Mesothelial cell of epicardium (in vitro differentiated cells): ENCODE measurements around the gene RBM26. TPM values are rescaled to one million over a fixed set of nuclear protein-coding genes. Genes with fewer than 3 reads are reported as not detected.

Experiments
- DNase-seq, 2 experiments: peaks; one replicate each; pipeline ENCODE4 v3.0.0; 2021; ENCODE audit warnings: low spot score in 2 of 2; ENCODE audit not compliant: unreplicated experiment in 2 of 2
- H3K27ac Mint-ChIP-seq: 2 replicates; pipeline ENCODE4 v1.8.0; 2021; ENCODE audit warnings: mixed read lengths
- H3K27me3 Mint-ChIP-seq: 2 replicates; pipeline ENCODE4 v1.8.0; 2021; ENCODE audit warnings: low read depth, mixed read lengths
- H3K36me3 Mint-ChIP-seq: 2 replicates; pipeline ENCODE4 v1.8.0; 2021; ENCODE audit warnings: mixed read lengths
- H3K4me1 Mint-ChIP-seq: 2 replicates; pipeline ENCODE4 v1.8.0; 2021; ENCODE audit warnings: mixed read lengths
- H3K4me3 Mint-ChIP-seq: 2 replicates; pipeline ENCODE4 v1.8.0; 2021; ENCODE audit warnings: mild to moderate bottlenecking, moderate library complexity, mixed read lengths
- H3K9me3 Mint-ChIP-seq: 2 replicates; pipeline ENCODE4 v1.8.0; 2021; ENCODE audit warnings: mixed read lengths
- total RNA-seq: library from RNA; stranded (reverse); gene quantifications from 3 replicates; pipeline ENCODE4 v1.2.1, GENCODE V29; 2021
- TF ChIP-seq, protein P1 (sequence below): fragments of 200-600 bp; sonication (generic); IDR thresholded peaks from one replicate; pipeline ENCODE4 v1.5.0; 2021; ENCODE audit warnings: antibody characterized with exemption; ENCODE audit not compliant: unreplicated experiment

RBM26 gene
- total RNA-seq, 1 donor from 2014 or later: 87.3 TPM

DNA sequence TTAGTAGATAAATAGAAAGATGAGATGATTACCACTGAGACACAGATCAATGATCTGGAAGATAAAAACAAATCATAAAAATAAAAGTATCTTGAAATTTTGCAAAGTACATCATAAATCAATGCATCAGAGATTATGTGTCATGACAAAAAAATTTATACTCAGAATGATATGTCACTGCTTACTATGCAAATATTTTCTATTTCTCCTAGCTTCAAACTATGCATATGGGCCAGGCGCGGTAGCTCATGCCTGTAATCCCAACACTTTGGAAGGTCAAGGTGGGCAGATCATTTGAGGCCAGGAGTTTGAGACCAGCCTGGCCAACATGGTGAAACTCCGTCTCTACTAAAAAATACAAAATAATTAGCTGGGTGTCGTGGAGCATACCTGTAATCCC is 17.3 kb upstream of the RBM26 start:
- Mint-ChIP-seq H3K27me3 (no peaks in the 10 kb centered on the region), H3K36me3 (no peaks in the 10 kb centered on the region), H3K27ac (no peak overlapping the region), H3K4me3 (no peak overlapping the region), H3K4me1 (no peaks in the 10 kb centered on the region), H3K9me3 (no peaks in the 10 kb centered on the region)
- TF ChIP-seq, protein P1, sequence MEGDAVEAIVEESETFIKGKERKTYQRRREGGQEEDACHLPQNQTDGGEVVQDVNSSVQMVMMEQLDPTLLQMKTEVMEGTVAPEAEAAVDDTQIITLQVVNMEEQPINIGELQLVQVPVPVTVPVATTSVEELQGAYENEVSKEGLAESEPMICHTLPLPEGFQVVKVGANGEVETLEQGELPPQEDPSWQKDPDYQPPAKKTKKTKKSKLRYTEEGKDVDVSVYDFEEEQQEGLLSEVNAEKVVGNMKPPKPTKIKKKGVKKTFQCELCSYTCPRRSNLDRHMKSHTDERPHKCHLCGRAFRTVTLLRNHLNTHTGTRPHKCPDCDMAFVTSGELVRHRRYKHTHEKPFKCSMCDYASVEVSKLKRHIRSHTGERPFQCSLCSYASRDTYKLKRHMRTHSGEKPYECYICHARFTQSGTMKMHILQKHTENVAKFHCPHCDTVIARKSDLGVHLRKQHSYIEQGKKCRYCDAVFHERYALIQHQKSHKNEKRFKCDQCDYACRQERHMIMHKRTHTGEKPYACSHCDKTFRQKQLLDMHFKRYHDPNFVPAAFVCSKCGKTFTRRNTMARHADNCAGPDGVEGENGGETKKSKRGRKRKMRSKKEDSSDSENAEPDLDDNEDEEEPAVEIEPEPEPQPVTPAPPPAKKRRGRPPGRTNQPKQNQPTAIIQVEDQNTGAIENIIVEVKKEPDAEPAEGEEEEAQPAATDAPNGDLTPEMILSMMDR: no peak
- DNase-seq: no peak

DNA sequence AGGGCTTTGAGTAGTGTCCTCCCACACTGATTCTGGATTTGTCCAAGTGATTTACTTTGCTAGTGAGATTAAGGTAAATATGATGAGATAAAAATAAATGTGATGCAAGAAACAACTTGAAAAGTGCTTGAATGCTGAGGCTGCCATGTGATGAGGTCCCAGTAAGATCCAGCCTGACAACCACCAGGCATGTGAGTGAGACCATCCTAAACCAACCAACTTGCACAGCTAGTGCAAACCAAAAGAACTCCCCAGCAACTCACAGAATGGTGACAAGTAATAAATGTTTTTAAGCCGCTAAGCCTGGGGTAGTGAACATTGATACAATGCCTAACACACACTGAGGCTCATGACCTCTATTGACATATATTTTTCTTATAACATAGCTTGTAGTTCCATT is 13.3 kb upstream of the RBM26 start:
- H3K4me3 Mint-ChIP-seq: no peak overlapping the region

DNA sequence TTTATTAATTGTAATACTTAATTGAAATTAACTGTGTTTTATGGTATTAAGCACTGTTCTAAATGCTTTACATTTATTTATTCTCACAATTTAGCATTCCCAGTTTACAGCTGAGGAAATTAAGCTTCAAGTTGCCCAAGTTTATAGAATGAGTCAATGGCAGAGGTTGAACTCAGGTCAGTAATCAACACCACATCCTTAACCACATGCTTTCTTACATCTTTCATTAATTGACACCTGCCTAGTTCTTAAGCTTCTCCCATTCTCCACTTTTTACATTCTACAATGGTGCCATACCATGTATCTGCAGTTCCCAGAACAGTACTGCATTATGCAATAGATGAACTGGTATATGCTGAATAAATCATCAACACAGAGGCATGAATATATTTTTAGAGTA is 11.7 kb upstream of the RBM26 start:
- TF ChIP-seq, protein P1: no peak
- H3K27me3 Mint-ChIP-seq: no peaks in the 10 kb centered on the region
- DNase-seq: no peak
- H3K9me3 Mint-ChIP-seq: no peaks in the 10 kb centered on the region
- H3K4me1 Mint-ChIP-seq: no peaks in the 10 kb centered on the region
- H3K36me3 Mint-ChIP-seq: no peaks in the 10 kb centered on the region
- no peak overlapping the region for H3K4me3 Mint-ChIP-seq
- no peak overlapping the region for H3K27ac Mint-ChIP-seq

More for the DNA sequence above, 13.3 kb upstream of the RBM26 start:
- Mint-ChIP-seq H3K27ac (no peak overlapping the region), H3K9me3 (no peaks in the 10 kb centered on the region), H3K27me3 (no peaks in the 10 kb centered on the region), H3K4me1 (no peaks in the 10 kb centered on the region), H3K36me3 (no peaks in the 10 kb centered on the region)
- no peak for DNase-seq
- TF ChIP-seq, protein P1: no peak

DNA sequence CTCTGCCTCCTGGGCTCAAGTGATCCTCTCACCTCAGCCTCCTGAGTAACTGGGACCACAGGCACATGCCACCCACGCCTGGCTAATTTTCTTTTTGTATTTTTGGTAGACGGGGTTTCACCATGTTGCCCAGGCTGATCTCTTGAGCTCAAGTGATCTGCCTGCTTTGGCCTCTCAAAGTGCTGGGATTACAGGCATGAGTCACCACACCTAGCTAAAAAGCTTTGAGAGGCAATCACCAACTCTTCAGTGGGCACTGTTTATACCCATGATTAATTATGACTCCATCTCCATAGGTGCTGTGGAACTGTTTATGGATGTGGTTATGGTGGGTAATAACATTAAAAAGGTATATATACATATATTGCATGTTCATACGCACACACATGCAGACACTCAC is 7.5 kb upstream of the RBM26 start:
- Mint-ChIP-seq H3K27ac (no peak overlapping the region), H3K9me3 (no peaks in the 10 kb centered on the region), H3K4me3 (no peak overlapping the region), H3K27me3 (no peaks in the 10 kb centered on the region), H3K4me1 (peaks cover 13% of the 10 kb centered on the region), H3K36me3 (no peaks in the 10 kb centered on the region)
- TF ChIP-seq, protein P1: no peak
- no peak for DNase-seq

DNA sequence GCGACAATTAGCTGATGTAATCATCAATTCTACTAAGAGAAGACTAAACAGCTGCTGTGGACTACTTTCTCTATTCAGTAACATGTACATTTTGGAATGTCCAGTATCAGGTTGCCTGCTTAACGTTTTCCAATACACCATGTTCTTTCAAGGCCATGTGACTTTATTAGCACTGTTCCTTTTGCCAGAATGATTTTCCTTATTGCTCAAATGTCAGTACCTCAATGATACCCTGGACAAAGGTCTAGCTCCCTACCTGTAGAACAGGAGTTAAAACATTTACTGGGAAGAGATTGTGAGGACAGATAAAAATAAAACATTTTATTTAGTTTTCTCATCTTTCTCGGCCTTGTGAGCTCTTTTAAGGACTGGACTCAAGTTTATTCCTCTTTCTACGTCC is 3.8 kb upstream of the RBM26 start:
- H3K36me3 Mint-ChIP-seq: no peaks in the 10 kb centered on the region
- H3K27ac Mint-ChIP-seq: peak overlapping the region; percentile 50
- no peaks in the 10 kb centered on the region for H3K27me3 Mint-ChIP-seq
- DNase-seq: no peak
- TF ChIP-seq, protein P1: no peak
- no peaks in the 10 kb centered on the region for H3K9me3 Mint-ChIP-seq
- peaks cover 32% of the 10 kb centered on the region for H3K4me1 Mint-ChIP-seq
- H3K4me3 Mint-ChIP-seq: no peak overlapping the region

DNA sequence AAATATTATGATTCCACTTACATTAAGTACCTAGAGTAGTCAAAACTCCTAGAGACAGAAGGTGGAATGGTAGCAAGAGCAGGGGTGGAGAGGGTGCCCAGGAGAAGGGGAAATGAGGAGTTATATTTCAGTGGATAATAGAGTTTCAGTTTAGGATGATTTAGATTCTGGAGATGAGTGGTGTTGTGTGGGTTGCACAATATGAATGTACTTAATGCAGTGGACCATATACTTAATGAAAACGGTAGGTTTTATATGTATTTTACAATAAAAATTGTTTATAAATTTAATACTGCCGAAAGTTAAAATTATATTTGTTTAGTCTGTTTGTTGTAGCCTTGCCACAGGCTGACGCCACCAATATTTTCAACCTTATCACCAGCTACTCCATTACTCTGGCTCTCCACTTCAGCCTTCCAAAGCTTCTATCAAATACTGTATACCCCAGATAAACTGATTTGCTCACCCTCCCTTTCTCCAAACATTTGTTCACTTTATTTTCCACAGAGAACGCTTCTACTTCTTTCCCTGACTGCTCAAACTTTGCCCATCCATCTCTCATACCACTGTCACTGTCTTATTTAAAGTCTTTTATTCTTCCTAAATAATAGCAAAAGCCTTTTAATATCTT is 1.4 kb upstream of the RBM26 start:
- no peaks in the 10 kb centered on the region for H3K36me3 Mint-ChIP-seq
- no peaks in the 10 kb centered on the region for H3K9me3 Mint-ChIP-seq
- H3K27me3 Mint-ChIP-seq: no peaks in the 10 kb centered on the region
- TF ChIP-seq, protein P1: no peak
- no peak for DNase-seq
- peaks cover 41% of the 10 kb centered on the region for H3K4me1 Mint-ChIP-seq
- peak overlapping the region; percentile 93 for H3K4me3 Mint-ChIP-seq
- peak overlapping the region; percentile 99 for H3K27ac Mint-ChIP-seq
